HEK293T (cell line): ENCODE results near the gene LRIG1.

Experiments used
- ARNT ChIP-seq: fragments of 450-650 bp; IDR thresholded peaks from 2 replicates; pipeline ENCODE4 v1.6.1; 2017; ENCODE audit warnings: mild to moderate bottlenecking
- BHLHE40 ChIP-seq: fragments of 450-650 bp; IDR thresholded peaks from 2 replicates; pipeline ENCODE4 v1.6.1; 2016; ENCODE audit warnings: mild to moderate bottlenecking, moderate library complexity, borderline replicate concordance
- ELF4 ChIP-seq: fragments of 450-650 bp; IDR thresholded peaks from 2 replicates; pipeline ENCODE4 v1.6.1; 2017; ENCODE audit warnings: antibody characterized with exemption
- FOXA1 ChIP-seq: fragments of 450-650 bp; IDR thresholded peaks from 2 replicates; pipeline ENCODE4 v1.6.1; 2016; ENCODE audit warnings: mild to moderate bottlenecking
- FOXK2 ChIP-seq: fragments of 450-650 bp; IDR thresholded peaks from 2 replicates; pipeline ENCODE4 v1.6.1; 2016; ENCODE audit warnings: mild to moderate bottlenecking
- FOXM1 ChIP-seq: fragments of 450-650 bp; IDR thresholded peaks from 2 replicates; pipeline ENCODE4 v1.6.1; 2017; ENCODE audit warnings: mild to moderate bottlenecking, borderline replicate concordance
- HDGF ChIP-seq: fragments of 450-650 bp; IDR thresholded peaks from 2 replicates; pipeline ENCODE4 v1.6.1; 2017; ENCODE audit warnings: antibody characterized with exemption, borderline replicate concordance
- L3MBTL2 ChIP-seq: fragments of 450-650 bp; conservative IDR thresholded peaks from 2 replicates; pipeline ENCODE4 v1.6.1; 2016; ENCODE audit warnings: mild to moderate bottlenecking
- NFRKB ChIP-seq: fragments of 450-650 bp; IDR thresholded peaks from 2 replicates; pipeline ENCODE4 v1.6.1; 2016; ENCODE audit warnings: mild to moderate bottlenecking, moderate library complexity
- SP1 ChIP-seq: fragments of 450-650 bp; IDR thresholded peaks from 2 replicates; pipeline ENCODE4 v1.6.1; 2017
- SUZ12 ChIP-seq: fragments of 450-650 bp; IDR thresholded peaks from 2 replicates; pipeline ENCODE4 v1.6.1; 2016; ENCODE audit warnings: mild to moderate bottlenecking
- TARDBP ChIP-seq: fragments of 450-650 bp; IDR thresholded peaks from 2 replicates; pipeline ENCODE4 v1.6.1; 2016
- ZNF384 ChIP-seq: fragments of 450-650 bp; IDR thresholded peaks from 2 replicates; pipeline ENCODE4 v1.6.1; 2016
- TF ChIP-seq, protein P1 (sequence below): fragments of 450-650 bp; IDR thresholded peaks from 2 replicates; pipeline ENCODE4 v1.6.1; 2016

DNA sequence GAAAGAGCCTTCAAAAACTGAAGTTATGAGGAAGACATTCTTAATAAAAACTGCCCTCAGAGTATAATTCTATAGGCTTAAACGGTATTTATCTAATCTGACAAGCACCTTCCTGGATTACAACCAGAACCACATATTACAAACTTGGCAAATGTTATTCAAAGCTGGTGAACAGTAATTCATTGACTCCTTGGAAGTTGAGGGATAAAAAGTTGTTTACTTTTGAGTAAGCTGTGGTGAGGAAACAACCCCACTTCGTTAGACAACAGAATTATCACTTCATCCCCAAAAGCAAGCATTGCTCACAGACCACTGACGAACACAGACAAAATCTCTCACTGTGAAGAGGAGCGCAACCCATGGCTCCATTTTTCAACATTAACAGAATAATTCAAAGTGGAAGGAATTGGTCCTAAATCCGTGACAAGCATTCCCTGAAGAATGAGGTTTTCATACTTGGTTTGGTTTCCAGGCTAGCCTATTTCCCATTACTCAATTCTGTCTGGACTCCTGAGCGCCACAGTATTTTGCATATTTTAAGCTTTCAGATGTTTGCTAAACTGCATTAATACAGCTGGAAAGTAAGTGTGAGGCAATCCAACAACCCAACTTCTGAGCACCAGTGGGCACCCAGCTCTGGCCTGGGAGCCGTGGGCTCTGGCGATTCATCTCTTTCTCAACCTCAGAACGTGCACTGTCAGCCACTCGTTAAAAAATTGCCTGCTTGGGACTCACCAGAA is 32.7 kb downstream of the LRIG1 start:
- TF ChIP-seq FOXA1 (no peak), ARNT (no peak), SP1 (no peak), SUZ12 (no peak), BHLHE40 (no peak), FOXK2 (no peak), FOXM1 (no peak), NFRKB (no peak), ELF4 (no peak), TARDBP (no peak), HDGF (no peak), L3MBTL2 (no peak), ZNF384 (no peak)
- TF ChIP-seq, protein P1, sequence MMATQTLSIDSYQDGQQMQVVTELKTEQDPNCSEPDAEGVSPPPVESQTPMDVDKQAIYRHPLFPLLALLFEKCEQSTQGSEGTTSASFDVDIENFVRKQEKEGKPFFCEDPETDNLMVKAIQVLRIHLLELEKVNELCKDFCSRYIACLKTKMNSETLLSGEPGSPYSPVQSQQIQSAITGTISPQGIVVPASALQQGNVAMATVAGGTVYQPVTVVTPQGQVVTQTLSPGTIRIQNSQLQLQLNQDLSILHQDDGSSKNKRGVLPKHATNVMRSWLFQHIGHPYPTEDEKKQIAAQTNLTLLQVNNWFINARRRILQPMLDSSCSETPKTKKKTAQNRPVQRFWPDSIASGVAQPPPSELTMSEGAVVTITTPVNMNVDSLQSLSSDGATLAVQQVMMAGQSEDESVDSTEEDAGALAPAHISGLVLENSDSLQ, result no peak
